NCI-H2107 (cell line): Measurements from ENCODE around the gene SLC4A5.
"Not testable (repeated sequence)": the region's sequence is repeated elsewhere in the genome, so short reads cannot be mapped to it uniquely, and the experiment has no call there.

Source experiments
- DNase-seq: peaks from one replicate; lab custom pipeline; 2025; lab: John Stamatoyannopoulos, UW

SLC4A5 gene

DNA sequence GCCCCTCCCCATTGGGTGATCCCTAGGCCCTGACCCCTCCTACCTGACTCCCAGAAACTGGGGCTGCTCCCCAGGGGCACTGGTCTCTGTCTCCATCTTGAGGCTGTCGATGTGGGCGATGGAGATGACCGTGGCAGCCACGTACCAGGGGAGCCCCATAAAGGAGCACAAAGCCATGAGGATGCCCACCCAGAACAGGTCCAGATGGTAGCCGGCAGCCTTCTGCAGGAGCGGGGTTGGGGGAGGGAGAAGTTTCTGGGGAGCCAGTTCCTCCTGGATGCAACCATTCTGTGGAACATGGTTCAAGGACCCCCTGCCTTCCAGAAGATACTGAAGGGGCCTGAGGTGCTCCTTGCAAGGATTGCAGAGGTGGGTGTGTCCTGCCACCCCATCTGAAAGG lies 110.8 kb downstream of the SLC4A5 start:
- DNase-seq, result no peak

DNA sequence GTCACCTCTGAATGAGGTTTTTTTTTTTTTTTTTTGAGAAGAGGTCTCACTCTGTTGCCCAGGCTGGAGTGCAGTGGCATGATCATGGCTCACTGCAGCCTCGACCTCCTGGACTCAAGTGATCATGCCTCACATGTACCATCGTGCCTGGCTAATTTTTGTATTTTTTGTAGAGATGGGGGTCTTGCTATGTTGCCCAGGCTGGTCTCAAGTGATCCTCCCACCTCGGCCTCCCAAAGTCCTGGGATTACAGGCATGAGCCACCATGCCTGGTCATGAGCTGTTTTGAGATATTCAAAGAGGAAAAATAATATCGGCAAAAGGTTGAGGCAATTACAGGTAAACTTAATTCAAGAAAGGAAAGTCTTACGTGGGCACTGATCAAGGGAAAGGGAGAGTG lies 113.4 kb downstream of the SLC4A5 start:
- DNase-seq, result not testable (repeated sequence)

DNA sequence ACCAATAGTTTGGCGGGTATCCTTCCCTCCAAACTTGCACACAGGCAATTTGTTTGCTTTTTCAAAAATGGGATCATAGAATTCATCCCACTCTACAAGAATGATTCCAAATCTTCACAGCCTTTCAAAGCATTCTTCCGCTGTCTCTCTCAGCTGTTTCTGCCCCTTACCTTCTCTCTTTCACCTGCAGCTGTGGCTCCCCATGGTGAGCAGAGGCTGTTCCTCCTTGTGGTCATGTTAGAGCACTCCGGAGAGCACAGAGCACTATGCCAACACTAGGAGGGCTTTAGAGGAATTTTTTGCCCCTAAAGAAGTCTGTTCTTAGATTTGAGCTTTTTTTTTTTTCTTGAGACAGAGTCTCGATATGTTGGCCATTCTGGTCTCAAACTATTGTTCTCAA lies 114.4 kb downstream of the SLC4A5 start:
- peak; percentile 12 for DNase-seq

DNA sequence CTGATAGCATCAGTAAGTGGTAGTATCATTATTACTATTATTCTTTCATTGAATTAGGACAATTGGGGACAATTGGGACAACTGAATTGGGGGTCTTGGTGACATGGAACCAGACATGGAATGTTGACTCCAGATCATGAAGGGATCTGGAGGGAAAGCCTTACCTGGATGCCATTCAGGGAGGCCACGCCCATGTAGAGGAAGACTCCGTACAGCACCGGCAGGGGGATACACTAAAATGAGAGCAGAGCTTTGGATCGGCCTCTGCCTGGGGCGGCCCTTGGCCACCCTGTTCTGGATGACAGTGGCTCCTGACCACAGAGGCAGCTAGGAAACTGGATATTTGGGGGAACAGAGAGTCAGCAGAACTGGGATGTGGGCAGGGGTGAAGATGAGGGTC lies 115.6 kb downstream of the SLC4A5 start:
- no peak for DNase-seq

DNA sequence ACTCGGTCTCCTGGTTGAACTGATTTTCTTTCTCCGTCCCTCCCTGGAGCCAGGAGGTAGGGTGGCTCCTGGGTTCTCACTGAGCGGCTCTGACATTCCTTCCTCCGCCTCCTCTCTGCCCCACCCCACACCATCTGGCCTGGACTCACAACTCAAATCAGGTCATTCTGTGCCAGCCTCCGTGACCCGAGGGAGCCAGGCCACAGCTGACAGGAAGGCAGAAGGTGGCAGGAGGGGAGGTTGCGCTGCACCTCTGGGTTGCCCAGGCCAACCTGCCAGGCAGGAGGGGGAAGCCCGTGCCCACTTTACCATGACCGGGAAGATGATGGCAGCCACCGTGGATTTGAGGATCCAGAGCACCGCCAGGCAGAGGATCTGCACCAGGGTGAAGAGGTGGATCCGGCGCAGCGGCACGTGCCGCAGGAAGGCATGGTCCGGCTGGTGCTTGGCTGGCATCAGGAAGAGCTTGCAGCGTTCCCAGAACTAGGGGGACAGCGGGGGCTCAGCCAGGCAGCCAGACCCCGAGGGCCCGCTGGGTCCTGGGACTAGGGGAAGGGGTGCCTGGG lies 116.5 kb downstream of the SLC4A5 start:
- no peak for DNase-seq

DNA sequence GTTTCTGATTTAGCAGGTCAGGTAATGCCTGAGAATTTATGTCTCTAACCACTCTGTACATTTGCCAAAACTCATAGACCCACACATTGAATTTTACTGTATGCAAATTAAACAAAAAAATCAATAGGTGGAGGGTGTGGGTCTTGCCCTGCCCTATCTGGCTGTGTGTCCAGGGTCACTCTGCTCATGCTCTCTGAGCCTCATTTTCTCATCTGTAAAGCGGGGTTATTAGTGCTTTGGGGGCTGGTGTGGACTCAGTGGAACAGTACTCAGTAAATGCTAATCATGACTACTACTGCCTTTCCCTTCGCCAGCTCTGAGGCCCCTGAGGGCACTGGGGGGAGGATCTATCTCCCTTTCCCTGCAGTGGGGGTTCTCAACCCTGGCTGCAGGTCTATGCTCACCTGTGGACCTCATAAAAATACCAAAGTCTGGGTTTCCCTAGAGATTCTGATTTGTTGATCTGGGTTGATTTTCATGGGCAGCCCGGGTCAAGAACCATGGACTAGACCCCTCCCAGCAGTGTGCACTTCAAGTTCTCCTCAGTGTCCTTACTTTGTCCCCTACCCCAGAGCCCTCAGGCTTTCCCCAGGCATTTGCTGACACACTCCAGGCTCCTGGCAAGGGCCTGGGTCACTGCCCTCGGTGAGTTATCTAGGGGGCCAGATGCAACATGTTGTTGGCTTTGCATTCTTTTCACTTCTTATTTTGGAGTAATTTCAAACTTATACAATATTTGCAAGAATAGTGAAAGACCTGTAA lies 117.3 kb downstream of the SLC4A5 start:
- no peak for DNase-seq

DNA sequence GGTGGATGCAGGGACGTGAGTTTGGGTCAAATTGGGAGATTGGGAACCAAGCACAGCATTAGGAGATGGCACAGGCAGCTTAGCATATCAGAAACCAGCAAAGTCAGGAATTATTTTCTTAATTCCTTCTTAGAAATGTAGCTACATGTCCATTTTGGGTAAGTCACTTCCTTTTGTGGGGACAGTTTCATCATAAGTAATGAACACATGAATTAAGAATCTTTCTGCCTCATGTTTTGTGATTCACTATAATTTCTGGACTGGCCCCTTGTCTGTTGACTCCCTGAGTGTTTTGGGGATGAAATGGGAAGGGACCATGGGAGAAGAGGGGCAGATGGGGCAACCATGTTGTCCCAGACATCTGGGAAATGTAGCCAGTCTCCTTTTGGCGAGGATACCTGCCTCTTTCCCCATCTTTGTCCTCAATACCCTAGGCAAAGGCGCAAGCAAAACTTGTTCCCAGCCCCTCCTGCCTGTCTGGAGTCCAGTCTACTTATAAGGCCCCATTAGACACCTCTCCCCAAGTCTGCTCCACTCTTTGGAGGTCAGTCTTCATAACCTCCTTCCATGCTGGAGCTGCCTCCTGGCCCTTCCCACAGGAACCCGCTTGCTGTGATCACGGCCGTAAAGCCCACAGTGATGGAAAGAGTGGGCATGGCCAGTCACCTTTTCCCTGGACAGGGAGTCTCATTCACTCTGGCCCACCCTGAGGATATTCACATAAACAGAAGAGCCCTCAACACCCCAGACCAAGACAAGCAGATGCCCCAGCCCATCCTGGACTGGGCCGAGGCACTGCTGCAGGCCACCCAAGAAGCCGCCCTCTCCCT lies 119.1 kb downstream of the SLC4A5 start:
- DNase-seq, result no peak

DNA sequence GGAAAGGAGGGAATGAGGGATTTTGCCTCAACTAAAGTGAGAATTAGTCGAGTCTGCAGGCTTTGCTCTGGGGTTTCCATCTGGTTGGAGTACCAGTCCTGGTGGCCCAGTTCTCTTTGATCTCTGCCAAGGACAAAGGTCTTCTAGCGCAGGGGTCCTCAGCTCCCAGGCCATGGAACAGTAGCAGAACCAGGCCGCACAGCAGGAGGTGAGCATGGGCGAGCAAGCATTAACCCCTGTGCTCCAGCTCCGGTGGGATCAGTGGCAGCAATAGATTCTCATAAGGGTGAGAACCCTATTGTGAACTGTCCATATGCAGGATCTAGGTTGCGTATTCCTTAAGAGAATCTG lies 120.9 kb downstream of the SLC4A5 start:
- no peak for DNase-seq

DNA sequence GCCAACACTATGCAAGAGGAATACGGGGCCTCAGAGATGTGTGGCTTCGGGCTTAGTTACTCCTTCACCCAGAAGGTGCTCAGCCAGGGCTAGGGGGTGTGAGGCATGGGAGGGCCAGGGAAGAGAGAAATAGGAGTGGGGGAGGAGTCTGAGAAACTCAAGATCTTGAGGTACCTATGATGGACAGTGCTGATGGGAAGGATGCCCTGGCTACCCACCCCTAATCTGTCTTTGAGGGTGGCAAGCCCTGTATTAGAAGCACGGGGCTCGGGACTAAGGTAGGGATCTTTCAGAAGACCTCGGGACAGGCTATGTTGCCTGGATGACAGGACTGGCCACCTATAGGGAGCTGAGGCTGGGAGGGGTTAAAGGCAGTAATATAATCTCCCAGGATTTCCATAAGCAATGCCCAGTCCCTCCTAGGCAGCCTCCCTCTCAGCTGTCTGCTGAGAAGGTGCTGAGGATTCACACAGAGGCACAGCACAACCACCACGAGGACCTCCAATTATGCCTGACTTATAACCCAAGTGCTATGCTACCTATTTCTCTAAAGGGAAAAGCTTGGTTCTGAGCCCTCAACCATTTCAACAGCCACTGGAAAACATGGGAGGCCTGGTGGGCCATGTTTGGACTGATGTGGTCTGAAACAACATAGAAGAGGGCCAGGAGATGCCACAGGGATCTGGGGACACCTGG lies 121.5 kb downstream of the SLC4A5 start:
- no peak for DNase-seq

DNA sequence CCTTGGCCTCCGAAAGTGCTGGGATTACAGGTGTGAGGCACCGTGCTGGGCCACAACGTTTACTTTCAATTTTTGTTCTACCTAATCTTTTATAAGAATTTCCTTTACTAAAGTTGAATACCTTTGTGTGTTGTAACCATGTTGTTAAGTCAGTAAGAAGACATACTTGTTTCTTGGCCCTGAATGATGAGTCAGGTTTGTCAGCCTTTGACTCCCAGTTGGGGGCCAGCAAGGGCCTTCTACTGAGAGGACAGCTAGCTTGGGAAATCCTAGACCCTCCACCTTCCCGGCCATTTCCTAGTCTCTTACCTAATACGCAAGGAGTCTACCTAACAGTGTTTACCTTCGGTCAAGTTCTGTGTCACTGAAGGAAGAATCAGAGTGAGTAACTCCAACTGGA lies 122.1 kb downstream of the SLC4A5 start:
- DNase-seq, result no peak

DNA sequence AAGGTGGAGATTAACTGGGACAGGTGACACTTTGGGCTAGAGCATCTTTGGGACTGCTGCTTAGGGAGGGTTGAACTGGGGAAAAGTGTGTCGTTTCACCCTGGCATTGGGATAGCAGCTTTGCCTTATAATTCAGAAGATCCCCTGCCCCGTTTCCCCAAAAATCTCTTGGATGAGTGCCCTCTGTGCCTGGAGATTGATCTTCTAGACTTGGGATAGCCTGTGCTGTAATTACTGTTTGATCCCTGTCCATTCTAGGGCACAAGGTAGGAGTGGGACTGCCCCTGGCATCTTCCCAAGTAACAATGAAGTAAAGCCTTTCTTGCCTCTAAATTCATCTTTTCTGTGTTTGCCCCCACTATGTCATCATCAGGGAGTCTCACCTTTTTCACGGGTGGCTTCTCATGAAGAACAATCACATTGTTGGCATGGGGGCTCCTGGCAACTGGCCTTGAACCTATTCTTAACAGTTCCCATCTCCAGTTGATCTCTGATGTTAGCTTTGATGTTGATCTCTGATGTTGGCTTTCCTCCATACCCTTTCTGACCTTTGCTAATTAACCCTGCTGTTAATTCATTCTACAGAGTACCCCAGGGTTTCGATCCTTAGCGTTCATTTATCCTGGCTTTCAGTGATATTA lies 123.2 kb downstream of the SLC4A5 start:
- no peak for DNase-seq

DNA sequence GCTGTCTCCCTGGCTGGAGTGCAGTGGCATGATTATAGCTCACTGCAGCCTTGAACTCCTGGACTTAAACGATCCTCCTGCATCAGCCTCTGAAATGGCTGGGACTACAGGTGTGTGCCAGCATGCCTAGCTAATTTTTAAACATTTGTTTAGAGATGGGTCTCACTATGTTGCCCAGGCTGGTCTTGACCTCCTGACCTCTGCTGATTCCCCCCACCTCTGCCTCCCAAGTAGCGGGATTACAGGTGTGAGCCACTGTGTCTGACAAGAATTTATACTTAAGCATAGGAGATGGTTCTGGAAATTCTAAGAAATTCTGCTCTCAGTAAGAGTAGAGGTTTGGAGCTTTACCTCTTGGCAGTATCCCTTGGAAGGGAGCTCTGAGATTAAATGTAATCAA lies 126.6 kb downstream of the SLC4A5 start:
- DNase-seq, result no peak

DNA sequence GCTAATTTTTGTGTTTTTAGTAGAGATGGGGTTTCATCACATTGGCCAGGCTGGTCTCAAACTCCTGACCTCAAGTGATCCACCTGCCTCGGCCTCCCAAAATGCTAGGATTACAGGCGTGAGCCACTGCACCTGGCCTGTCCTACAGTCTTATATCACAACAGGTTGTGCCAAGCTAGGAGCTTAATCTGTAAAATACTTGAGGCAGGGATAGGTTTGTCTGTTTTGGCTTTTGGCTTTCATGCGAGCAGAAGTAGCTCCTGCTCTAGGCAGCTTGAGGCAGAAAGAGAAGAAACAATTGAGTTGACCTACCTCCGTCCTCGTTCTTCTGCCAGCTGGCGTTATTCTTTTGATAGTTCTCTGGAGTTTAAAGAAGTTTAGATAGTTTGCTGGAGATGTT lies 127.4 kb downstream of the SLC4A5 start:
- not testable (repeated sequence) for DNase-seq

DNA sequence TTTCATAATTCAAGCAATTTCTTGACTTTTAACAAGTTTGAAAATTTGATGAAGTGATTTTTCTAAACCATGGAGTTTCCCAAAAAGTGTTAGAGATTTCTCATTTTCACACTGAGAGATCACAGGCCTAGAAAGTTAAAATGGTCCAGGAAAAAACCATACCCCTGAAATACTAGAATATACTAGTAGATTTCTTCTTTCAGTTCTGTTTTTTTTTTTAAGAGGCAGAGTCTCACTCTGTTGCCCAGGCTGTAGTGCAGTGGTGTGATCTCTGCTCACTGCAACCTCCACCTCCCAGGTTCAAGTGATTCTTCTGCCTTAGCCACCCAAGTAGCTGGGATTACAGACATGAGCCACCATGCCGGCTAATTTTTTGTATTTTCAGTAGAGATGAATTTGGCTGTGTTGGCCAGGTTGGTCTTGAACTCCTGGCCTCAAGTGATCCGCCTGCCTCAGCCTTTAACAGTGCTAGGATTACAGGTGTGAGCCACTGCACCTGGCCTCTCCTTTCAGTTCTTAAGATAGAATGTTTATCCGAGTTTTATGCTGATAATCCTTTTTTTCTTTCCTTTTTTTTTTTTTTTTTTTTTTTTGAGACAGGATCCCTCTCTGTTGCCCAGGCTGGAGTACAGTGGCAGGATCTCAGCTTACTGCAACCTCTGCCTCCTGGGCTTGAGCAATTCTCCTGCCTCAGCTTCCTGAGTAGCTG lies 130.4 kb downstream of the SLC4A5 start:
- no peak for DNase-seq

DNA sequence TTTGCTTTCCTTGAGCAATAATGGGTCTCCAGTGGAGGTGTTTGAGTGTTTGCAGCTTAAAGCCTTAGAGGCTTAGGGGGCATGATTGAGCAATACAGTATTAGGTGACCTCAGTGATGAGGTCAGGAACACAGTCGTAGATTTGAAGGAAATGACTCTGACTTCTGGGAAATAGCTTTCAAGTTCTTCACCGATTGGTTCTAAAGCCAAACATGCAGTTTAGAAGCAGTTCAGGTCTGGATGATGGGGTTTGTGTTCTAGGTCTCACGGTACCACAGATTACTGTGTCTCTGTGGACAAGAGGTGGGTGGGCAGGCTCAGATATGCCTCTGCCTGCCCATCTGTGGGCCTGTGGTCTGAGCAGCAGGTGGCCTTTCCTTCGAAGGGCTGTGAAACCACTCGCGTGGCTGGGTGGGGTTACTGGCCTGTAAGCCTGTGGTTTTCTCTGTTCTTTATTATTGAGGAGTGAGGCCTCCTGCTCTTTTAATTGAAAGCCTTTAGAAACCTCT lies 137.0 kb downstream of the SLC4A5 start:
- no peak for DNase-seq

DNA sequence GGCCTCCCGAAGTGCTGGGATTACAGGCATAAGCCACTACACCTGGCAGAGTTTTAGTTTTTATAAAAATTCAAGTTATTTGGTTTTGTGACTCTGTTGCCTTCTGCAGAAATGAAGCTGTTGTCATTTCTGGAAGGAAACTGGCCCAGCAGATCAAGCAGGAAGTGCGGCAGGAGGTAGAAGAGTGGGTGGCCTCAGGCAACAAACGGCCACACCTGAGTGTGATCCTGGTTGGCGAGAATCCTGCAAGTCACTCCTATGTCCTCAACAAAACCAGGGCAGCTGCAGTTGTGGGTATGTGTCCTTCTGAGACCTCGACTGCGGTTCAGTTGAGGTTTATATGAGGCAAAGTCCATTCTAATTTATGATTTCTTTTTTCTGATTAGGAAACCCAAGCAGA lies 137.6 kb downstream of the SLC4A5 start:
- DNase-seq, result peak; percentile 8

DNA sequence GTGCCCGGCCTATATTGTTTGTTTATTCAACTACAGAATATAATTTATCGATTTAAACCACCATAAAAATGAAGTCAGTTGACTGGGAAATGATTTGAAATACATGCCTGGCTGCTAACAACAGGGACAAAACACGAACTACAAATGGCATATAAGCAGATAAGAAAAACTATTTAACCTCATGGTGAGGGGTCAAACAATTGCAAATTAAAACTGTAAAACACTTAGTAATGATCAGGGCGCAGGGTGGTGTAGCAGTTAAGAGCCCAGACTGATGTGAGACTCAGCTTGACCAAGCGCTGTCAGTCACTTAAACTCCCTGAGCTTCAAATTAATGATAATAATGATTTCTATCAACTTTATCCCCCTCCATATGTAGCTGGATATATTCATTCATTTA lies 138.1 kb downstream of the SLC4A5 start:
- DNase-seq, result no peak

DNA sequence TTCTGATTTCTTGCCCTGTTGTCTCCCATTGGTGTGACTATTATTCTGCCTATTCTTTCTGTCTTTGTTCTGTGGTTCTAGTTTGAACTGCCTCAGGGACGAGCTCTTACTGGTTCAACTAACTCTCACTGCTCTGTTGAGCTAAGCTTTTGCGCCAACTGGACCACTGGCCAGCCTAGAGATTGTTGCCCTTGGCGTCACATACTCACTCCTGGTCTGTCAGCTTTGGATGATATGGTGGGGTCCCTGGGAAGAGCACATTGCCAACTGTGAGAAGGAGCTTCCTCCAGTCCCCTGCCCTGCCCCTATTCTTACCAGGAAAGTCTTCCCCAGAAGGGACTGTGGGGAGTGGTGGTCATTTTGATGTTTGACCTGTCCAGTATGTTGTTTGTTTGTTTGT lies 138.8 kb downstream of the SLC4A5 start:
- no peak for DNase-seq

DNA sequence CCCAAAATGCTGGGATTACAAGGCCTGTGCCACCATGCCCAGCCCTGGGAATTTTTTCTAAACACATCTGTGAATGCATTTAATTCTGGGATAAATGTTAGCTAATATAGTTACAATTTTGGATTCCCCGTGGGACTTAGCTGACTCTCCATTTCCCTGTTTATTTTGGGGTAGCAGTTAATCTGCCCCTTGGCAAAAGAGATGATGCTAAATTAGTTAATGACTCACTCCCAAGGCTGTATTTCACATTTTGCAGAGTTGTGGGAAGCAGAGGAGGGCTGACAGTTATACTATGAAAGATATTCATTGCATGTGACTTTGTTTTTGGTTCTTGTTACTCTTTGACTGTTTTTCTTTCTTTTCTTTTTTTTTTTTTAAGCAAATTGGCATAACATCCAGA lies 141.6 kb downstream of the SLC4A5 start:
- no peak for DNase-seq

DNA sequence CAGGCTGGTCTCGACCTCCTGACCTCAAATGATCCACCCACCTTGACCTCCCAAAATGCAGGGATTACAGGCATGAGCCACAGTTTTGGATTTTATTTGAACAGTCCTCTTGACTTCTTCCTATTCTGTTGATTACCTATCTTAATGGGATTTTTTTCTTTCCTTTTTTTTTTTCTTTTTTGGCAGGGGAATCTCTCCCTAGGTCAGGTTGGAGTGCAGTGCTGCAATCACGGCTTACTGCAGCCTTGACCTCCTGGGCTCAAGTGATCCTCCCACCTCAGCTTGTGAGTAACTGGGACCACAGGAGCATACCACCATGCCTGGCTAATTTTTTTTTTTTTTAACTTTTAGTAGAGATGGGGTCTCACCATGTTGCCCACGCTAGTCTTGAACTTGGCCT lies 142.0 kb downstream of the SLC4A5 start:
- DNase-seq, result no peak

DNA sequence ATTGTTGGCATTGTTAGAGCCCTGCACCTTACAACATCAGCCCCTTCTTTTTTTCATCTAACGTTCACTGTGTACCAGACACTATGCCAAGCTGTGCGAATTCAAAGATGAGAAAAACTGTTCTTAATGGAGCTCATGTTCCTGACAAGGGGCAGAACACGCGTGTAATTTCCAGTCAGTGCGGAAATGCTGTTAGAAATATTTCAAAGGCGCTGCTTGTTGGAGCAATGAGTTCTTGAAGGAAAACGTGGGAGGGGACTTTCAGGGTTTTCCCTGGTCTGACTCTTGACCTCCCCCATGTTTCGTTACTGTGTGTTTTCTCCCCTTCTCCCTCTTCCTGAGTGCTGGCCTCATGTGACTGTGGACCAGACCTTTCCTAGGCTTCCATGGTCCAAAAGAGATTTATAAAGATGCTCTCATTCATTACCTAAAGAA lies 143.3 kb downstream of the SLC4A5 start:
- DNase-seq, result no peak
